Fibroblast of skin of right quadriceps (primary cell): ENCODE results near the gene FOXA3.
"Not testable (repeated sequence)": the region's sequence is repeated elsewhere in the genome, so short reads cannot be mapped to it uniquely, and the experiment has no call there.

Experiments
- DNase-seq: peaks from one replicate; pipeline ENCODE4 v3.0.0-alpha.2; 2013

The FOXA3 gene

GRCh38 chr19:45876411-45877197 is 12.5 kb downstream of the FOXA3 start:
- DNase-seq = peak; percentile 71

- DNase-seq = no peak
These were observed 14.1 kb downstream of the FOXA3 start for GRCh38 chr19:45878043-45878794.

DNA sequence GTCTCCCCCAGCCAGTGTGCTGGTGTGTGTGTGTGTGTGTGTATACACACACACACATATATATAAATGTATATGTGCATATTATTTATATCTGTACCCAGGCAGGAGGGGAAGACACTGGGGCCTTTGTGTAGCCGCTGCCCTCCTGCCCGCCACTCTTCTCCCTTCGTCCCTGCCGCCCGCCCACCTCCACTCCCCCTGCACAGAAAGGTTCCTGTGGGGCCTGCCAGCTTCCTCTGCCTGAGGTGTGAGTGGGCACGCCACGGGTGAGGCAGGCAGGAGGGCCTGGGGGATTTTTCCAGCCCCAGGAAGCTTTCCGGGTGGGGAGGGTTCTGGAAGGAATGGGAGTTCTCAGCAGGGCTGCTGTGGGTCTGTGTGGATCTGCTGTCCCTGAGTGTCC is 14.9 kb downstream of the FOXA3 start:
- no peak for DNase-seq

DNA sequence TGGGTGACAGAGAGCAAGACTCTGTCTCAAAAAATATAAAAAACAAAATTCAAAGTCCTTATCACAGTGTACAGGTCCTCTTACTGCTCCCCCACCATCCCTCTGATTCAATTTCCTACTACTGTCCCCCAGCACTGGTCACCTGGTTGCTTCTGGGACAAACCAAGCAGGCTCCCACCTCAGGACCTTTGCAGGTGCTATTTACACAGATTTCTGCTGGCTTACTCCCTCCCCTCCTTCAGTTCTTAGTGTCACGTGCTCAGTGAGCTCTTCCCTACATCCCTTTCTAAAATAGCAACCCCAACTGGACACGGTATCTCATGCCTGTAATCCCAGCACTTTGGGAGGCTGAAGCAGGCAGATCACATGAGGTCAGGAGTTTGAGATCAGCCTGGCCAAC is 15.8 kb downstream of the FOXA3 start:
- DNase-seq = no peak

DNA sequence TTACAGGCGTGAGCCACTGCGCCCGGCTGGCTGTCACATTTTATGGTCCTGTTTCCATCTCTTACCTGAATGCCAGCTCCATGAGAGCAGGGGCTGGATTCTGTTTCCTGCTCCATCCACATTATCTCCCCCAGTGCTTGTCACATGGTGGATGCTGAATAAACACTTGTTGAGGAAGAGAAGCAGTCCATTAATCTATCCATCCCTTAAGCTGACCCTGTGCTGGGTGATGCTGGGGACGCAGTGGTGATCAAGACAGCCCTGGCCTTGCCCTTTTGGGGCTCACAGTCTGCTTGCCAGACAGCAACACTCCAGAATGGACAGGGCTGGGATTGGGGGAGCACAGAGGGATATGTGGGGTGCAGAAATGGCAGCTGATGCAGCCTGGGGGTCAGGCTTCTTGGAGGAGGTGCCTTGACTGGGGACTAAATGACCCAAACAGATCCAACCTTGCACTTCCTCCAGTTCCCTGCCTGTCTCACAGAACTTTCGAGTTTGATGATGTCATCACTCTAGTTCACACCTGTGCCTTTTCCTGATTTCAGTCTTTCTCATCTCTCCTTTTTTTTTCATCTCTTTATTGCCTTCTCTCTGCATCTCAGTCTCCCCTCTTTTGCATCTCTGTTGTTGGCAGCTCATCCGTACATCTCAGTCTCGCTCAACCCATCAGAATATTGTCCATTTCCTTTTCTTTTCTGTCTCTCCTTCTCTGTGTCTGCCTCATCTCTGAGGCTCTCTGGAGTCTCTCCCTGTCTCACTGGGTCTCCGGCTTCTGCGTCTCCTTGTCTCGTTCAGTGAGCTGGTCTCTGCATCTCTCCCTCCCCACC is 17.2 kb downstream of the FOXA3 start:
- DNase-seq = no peak

- DNase-seq = no peak
These were observed 17.9 kb downstream of the FOXA3 start for GRCh38 chr19:45881909-45882528.

- DNase-seq = peak; percentile 81
These were observed 18.8 kb downstream of the FOXA3 start for GRCh38 chr19:45882652-45883585.

DNA sequence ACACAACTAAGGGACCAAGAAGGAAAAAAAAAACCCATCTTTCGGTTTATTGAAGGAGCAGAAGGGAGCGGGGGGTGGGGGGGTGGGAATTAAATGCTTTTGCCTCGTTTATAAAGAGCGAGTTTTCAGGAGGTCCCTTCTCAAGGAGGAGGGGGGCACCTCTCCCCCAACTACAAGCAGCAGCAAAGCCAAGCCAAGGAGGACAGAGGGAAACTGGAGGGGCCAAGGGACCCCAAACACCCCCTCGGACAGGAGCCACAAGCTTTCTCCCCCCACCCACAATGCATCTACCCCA is 19.4 kb downstream of the FOXA3 start:
- no peak for DNase-seq

- DNase-seq = no peak
These were observed 20.0 kb downstream of the FOXA3 start for GRCh38 chr19:45883881-45884681.

DNA sequence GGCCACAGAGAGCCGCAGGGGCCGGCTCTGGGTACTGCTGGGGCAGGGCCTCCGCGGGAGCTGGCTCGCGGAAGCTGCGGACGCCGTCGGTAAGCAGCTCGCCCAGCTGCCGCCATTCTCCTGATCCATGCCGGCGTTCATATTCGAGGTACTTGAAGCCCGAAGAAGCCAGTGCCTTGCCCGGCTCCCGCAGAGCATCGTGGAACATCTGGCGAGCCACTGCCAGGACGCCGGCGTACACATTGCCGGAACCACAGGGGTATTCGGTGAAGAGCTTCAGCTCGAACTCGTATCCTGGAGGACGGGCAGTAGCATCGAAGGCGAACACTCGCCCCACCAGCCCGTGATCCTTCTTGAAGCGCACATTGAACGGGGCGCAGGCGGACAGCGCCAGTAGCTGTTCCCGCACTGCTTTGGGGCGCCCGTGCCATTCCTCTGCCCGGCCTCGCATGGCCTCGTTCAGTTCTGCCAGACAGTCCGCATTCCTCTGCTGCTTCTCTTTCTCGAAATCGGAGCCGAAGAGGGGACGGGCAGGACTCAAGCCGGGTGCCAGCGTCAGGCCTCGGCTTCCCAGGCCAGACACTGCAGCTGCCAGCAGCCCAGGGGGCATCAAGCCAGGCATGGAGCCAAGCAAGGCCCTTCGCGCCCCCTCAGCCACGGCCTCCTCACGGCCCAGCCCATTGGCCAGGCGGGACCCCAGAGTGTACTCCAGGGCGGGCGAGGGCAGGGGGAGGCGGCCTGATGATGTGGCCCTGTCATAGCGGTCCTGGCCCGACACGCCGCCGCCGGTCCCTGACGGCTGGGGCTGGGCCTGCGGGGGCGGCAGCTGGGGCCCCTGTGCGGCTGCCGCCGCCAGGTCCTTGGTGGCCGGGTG is 20.8 kb downstream of the FOXA3 start:
- DNase-seq = no peak

GRCh38 chr19:45885556-45886426 is 21.7 kb downstream of the FOXA3 start, which contains the start of gene IRF2BP1:
Gene IRF2BP1 (minus strand): TSS chr19:45886141. CDS start chr19:45885774, 367 bp downstream.
- DNase-seq = peak; percentile 92

DNA sequence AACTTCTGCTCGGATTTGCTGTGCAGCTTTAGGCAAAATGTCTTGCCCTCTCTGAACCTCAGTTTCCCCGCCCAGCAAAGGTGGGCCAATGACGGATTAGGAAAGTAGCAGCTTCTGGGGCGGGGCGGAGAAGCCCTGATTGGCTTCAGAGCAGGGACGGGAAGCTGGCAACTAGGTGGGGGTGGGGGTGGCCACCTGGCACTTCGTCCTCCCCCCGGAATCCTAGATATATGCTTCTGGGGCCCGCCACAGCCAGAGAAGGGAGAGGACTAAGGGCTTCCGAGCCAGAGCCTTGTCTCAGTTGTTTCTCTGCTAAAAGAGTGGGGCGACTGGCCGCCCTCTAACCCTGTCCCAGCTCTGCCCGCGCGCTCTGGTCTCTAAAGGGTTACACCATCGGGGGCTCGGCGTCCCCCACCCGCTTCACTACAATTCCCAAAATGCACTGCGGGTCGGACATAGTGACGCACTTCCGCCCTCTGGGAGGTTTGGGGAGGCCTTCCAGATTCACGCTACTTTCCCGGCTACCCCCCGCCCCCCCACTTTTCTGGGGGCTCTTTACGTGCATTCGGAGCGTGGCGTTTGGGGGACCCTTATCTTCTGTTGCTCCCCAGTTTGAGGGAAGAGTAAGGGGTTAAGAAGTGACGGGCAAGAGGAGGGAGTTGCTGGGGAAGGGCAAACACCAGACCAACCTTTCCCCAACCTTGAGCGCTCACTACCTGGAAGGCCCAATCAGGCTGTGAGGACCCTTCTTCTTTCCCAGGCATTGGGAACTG is 22.5 kb downstream of the FOXA3 start:
- DNase-seq = peak; percentile 95

GRCh38 chr19:45887200-45887710 is 23.1 kb downstream of the FOXA3 start:
- DNase-seq = no peak

DNA sequence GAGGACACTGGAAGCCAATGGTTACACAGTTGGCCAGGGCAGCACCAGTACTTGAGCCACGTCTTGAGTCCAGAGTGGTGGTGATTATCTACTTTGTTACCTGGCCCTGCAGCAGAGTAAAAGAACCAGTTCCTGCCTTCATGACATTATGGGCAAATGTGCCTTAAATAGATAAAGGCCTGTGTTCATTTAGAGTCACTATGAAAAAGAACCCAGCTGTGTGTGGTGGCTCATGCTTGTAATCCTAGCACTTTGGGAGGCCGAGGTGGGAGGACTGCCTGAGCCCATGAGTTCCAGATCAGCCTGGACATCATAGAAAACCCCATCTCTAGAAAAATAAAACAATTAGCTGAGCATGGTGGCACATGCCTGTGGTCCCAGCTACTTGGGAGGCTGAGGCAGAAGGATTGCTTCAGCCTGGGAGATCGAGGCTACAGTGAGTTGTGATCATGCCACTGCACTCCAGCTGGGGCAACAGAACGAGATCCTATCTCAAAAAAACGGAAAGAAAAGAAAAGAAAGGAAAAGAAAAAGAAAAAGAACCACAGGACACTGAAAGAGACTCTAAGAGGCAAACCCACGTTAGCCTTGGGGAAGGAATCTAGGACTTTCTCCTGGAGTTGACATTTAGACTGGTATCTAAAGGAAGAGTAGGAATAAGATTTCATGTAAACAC is 25.2 kb downstream of the FOXA3 start:
- DNase-seq = no peak

DNA sequence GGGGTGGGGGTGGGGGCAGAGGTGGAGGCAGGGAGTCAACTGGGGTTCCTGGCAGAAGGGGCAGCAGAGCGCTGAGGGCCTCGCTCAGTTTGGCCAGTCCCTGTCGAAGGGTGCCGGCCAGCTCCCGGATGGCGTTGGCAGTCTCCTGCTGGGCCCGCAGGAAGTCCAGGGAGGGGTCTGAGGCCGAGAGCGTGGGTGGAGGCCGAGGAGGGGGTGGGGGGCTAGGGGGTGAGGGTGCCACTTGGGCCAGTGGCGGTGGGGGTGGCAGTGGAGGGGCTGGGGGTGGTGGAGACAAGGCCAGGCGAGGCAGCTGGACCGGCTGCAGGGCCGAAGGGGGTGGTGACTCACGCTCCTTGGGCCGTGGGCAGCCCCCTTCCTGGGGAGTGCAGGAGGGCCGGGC is 26.8 kb downstream of the FOXA3 start:
- DNase-seq = no peak

GRCh38 chr19:45895519-45895972 is 31.4 kb downstream of the FOXA3 start:
- DNase-seq = no peak

DNA sequence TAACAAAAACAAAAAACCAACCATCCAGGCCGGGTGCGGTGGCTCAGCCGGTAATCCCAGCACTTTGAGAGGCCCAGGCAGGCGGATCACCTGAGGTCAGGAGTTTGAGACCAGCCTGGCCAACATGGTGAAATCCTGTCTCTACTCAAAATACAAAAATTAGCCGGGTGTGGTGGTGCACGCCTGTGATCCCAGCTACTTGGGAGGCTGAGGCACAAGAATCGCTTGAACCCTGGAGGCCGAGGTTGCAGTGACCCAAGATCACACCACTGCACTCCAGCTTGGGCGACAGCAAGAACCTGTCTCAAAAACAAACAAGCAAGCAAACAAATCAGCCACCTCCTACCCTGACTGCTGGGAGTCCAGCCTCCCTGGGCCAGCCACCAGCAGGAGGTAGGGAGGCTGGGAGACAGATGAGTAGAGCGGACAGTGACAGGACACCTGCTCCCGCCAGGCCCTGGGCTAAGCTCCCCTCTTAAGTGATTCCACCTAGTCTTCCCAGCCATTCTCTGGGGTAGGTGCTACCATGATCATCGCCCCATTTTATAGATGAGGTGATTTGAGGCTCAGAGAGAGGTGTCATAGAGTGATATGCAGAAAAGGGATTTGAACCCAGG is 32.0 kb downstream of the FOXA3 start:
- DNase-seq = not testable (repeated sequence)
